Suprapubic skin (tissue), 4 donors: ENCODE results near the gene ARHGEF6.

Source experiments
- EP300 ChIP-seq: sonication (generic); formaldehyde crosslinking; IDR thresholded peaks from one replicate; pipeline ENCODE4 v1.6.1; 2017; ENCODE audit warnings: antibody characterized with exemption
- POLR2A ChIP-seq, 2 donors: fragments of 450-650 bp; IDR thresholded peaks; one replicate each; pipeline ENCODE4 v1.6.1; 2017; ENCODE audit warnings: antibody characterized with exemption in 2 of 2, mild to moderate bottlenecking in 2 of 2, moderate library complexity in 2 of 2
- POLR2AphosphoS5 ChIP-seq, 3 donors: sonication (generic); formaldehyde crosslinking; IDR thresholded peaks; one replicate each; pipeline ENCODE4 v1.6.1; 2017; ENCODE audit warnings: antibody characterized with exemption in 3 of 3
- TF ChIP-seq, protein P1 (sequence below), 2 donors: fragments of 200-600 bp in 1 of 2; fragments of 450-650 bp in 1 of 2; sonication (generic) in 1 of 2; IDR thresholded peaks; one replicate each; pipeline ENCODE4 v1.5.1; 2016 to 2019; ENCODE audit warnings: antibody characterized with exemption in 2 of 2, mild to moderate bottlenecking in 1 of 2, moderate library complexity in 1 of 2

DNA sequence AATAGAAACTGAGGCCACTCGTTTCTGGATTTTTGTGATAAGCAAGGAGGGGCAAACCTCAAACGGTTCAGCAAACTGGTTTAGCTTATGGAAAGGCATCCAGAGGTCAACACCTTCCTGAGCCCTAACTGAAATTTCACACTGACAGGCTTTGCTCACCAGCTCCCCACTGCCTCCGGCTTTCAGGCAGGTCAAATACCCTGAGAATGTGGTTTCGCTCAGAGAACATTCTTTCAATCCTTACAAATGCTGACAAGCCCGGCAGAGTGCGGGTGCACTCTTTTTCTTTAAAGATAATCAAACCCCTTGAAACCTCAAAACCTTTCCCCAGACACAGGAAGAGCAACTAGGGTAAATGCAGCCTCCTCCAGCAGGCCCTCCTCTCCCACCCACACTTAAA is 91.3 kb downstream of the ARHGEF6 start:
- TF ChIP-seq, protein P1, sequence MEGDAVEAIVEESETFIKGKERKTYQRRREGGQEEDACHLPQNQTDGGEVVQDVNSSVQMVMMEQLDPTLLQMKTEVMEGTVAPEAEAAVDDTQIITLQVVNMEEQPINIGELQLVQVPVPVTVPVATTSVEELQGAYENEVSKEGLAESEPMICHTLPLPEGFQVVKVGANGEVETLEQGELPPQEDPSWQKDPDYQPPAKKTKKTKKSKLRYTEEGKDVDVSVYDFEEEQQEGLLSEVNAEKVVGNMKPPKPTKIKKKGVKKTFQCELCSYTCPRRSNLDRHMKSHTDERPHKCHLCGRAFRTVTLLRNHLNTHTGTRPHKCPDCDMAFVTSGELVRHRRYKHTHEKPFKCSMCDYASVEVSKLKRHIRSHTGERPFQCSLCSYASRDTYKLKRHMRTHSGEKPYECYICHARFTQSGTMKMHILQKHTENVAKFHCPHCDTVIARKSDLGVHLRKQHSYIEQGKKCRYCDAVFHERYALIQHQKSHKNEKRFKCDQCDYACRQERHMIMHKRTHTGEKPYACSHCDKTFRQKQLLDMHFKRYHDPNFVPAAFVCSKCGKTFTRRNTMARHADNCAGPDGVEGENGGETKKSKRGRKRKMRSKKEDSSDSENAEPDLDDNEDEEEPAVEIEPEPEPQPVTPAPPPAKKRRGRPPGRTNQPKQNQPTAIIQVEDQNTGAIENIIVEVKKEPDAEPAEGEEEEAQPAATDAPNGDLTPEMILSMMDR (IDR thresholded peaks at IDR 0.05): no peak
- no peak for TF ChIP-seq POLR2A (IDR thresholded peaks at IDR 0.05)
- TF ChIP-seq POLR2AphosphoS5 (IDR thresholded peaks at IDR 0.05): no peak
- no peak for TF ChIP-seq EP300
